Activated T-cell treated with anti-CD3 and anti-CD28 coated beads for 48 hours (primary cell): ENCODE measurements around the gene BICC1.

Experiments
- DNase-seq: peaks from one replicate; pipeline ENCODE4 v3.0.0-alpha.2; 2020; ENCODE audit warnings: low read depth

BICC1 gene

DNA sequence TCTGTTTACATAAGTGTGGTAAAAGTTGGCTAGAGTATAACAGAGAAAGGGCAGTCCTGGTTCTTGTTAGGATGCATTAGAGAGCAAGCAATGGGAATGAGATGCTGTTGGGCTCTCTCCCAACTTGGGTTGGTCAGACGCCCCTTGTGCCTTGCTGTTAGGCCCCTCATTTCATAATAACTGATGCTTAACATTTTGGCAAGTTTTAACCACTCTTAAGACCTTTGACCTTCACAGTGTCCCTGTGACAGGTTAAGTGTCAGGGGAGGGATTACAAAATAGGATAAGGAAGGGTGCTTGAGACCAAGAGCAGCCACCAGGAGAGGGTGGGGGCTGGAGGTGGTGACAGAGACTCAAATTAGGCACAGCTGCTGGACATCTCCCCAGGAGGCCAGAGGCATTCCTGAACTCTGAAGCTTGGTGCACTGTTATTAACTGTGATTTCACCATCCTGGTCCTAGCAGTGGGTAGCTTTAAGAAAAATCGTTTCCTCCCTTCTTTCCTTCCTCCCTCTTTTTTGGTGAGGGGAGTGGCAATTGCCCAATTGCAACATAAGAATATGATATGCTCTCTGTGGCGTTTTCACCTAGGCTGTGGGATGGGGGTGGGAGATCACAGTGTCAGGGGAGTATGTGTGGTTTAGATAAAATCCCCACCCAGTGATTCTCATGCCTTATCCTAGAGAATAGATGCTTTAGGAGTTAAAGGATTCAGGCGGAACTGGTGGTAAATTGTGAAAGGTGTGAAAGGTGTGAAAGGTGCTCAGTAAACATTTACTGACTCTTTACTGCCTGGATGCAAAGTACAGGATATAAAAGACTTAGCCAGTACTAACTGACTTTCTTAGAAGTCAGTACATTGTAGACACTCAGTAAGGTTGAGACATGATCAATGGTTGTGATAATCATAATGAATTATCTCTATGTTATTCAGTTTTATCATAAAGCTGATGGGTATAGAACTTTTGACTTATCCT, 270.5 kb downstream of the BICC1 start:
- no peak for DNase-seq

DNA sequence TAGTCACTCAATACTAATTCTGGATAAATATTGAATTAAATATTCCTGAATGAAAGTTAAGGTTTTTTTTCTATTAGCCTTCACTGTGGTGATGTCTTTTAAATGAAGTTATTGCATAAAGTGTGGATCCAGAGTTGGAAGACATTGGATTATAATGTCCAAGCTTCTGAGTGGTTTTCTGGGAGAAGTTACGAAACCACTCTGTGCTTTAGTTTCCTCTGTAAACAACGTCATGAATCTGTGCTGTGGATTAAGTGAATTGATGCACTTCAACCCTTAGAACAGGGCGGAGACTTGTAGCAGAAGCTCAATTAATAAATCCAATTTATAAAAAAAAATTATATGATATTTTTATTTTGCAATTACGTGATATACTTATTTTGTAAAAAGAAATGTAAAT, 271.7 kb downstream of the BICC1 start:
- no peak for DNase-seq

DNA sequence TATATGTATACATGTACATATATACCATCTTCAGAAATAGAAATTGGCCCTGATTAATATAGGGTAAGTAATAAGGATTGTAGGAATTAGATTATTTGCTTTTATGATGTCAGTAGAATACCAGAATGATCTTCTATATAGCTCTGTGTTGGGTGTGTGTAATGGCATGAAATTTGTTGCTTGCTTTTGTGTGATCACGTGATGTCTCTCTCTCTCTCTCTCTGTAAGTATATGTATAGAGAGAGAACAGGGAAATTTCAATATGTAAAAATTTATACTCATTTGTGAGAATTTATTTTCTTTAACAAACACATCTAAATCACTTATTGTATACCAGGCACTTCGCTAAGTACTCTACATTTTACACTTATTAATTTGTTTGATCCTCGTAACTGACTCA, 272.7 kb downstream of the BICC1 start:
- no peak for DNase-seq

DNA sequence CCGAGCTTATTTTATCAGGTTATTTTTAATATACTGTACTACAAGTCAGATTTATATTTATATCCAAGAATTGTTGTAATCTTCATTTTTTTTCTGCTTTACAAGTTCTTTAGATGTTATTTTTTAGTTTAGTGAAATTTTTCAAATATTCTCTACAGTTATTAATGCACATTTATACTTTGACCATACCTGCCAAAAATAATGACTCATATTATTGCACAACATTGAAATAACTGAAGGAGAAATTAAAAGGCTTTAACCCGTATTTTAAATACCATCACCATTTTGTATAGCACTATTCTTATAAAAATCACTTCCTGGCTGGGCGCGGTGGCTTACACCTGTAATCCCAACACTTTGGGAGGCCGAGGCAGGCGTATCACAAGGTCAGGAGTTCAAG, 278.5 kb downstream of the BICC1 start:
- DNase-seq: no peak

DNA sequence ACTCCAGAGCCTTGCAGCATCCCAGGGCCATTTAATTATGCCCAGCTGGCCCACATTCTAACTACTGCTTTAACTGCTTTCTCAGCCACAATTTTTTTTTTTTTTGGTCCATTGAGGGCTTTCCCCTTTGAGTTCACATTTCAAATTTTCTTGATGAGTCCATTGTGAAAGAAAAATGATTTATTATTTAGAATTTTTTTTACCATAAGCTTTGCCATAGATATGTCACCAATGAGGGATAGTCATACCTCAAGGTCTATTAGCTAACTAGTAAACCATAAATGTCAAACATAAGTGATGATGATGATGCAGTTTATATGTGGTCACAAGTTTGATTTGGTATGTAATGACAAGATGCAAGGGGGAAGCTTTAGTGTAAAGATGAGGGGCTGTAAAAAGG, 282.9 kb downstream of the BICC1 start:
- DNase-seq: no peak

DNA sequence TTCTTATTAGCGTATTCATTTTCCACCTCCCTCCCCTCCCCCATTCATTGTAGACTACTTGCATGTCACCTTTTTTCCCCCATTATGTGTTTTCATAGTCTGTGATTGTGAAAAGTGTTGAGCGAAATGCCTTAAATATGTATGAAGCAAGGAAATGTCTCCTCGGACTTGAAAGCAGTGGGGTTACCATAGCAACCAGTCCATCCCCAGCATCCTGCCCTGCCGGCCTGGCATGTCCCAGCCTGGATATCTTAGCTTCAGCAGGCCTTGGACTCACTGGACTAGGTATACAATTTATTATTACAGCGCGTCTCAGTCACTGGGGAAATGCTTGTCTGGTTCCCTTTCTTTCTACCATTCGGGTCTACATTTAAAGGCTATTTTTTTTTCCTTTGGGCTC, 283.6 kb downstream of the BICC1 start:
- DNase-seq: no peak

DNA sequence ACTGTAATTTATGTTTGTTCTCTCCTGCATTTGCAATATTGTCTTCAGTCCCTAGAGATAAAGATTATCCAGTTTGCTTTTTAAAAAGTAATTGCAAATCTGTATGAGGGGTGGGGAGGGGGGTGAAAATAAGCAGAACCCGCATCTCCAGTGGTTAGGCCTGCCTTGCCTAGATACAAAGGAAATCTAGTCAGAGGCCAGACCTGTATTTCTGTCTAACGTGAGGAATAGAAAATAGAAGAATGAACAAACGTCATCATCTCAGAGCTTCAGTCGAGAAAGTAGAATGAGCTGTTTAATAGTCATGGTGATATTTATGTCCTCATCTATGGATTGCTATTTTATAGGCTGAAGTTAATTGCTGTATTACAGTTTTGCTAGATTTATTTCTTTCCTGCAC, 284.2 kb downstream of the BICC1 start:
- no peak for DNase-seq

DNA sequence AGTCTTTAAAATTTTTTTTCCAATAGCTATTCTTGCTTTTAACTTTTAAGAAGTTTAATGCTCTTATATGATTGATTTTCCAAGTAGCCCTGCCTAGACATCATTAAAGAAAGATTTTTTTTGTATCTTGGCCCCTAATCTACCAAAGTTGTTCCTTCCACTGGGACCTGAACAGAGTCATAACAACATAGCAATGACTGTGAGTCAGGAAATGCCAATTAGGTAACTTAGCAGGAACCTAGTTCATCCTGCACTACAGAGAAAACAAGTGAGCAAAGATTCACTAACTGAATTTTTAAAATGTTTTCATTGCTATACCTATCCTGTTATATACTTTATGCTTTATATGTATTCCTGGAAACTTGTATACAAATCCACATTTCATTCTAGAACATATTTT, 284.7 kb downstream of the BICC1 start:
- DNase-seq: no peak

DNA sequence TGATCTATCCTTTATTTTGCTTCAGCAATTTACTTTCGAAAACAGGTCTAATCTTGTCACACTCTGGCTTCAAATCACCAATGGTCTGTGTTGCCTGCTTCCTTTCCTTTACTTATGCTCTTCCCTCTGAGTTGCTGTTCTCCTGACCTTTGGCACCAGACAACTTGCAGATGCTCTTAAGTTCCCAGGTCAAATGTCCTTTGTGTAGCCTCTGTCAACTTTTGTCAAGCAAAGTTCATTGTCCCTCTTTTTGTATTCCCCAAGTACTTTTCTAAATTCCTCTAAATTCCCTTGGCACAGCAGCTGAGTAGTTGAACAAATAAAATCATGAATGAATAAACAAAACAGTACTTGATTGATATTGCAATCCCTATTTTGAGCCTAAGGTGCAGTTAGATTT, 289.4 kb downstream of the BICC1 start:
- DNase-seq: no peak

DNA sequence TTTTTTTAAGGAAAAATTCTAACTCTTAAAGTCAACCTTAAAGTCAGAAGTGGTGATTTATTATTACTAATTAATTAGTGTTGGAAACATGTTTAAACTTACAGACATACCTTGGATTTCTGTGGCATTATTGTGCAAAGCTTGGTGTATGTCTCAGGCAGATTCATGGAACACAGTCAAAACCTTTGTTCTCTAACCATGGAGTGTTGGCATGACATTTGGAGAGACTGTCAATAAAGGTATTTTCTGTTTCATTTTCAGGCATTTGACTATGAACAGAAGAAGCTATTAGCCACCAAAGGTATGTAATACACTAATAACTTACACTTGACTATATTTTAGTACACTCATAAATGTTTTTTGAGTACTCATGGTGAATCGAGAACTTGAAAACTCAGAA, 293.7 kb downstream of the BICC1 start:
- no peak for DNase-seq

DNA sequence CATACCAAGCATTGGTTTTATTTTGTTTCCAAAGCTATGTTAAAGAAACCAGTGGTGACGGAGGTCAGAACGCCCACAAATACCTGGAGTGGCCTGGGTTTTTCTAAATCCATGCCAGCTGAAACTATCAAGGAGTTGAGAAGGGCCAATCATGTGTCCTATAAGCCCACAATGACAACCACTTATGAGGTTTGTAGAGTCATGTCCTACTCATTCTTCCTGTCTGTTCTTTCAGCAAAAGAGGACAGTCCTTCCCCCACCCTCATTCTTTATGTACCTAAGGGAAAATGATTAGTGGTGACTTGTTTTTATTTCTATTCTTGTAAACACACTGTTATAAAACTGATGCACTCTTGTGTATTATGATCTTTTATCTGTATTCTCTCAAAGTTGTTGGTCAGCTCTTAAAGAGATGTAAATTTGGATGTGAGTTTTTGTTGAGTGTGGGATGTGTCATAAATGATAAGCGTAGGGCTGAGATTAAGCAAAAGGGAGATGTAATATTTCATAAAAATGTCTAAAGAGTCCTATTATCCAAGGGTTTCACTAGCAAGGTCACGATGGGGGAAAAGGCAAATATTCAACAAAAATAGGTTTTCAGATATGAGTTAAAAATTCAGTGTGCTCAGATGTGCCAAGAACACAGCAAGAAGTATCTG, 294.4 kb downstream of the BICC1 start:
- DNase-seq: no peak

DNA sequence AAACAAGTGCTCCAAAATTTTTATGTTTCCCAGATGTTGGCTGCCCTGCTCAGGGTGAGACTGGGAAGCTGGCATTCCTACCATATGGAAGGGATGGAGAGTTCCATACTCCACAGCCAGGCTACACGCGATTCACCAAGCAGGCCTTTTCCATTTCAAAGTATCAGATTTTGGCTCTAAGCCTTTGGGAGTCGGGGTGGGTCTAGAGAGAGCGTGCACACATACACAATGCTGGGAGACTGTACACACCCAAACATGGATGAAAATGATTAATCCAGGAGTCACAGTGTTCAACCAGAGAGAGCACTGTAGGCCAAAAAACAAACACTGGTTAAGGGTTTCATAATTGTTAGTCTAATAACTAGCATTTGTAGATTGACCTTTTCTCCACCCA, 295.0 kb downstream of the BICC1 start:
- no peak for DNase-seq

DNA sequence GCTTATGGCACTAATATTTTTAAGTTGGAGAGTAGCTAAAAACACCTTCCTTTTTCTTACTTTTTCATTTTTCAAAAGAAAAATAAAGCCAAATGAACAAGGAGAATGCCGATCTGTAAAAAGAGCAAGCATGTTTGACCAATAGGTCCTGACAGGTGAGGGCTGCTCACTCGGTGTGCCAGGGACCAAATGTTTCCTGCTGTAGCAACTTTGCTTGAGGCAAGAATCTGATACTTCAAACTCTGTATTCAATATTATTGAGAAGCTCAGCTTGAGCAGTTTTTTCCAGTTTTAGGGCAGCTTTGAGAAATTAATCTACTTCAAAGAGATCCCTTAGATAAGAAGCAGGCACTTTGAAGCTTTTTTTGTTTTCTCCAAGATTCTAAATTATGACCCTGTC, 298.1 kb downstream of the BICC1 start:
- no peak for DNase-seq

DNA sequence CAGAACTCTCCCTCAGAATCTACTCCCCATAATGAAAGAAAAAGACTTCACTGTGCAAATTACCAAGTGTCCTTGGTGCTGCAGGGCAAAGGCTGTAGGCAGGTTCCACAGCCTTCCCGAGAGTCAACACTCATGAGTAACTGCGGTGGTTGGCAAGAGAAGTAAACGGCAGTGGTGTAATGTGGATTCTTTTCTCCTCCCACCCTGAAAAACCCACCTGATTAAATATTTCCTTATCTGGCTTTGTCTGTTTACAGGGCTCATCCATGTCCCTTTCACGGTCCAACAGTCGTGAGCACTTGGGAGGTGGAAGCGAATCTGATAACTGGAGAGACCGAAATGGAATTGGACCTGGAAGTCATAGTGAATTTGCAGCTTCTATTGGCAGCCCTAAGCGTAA, 300.9 kb downstream of the BICC1 start:
- no peak for DNase-seq

DNA sequence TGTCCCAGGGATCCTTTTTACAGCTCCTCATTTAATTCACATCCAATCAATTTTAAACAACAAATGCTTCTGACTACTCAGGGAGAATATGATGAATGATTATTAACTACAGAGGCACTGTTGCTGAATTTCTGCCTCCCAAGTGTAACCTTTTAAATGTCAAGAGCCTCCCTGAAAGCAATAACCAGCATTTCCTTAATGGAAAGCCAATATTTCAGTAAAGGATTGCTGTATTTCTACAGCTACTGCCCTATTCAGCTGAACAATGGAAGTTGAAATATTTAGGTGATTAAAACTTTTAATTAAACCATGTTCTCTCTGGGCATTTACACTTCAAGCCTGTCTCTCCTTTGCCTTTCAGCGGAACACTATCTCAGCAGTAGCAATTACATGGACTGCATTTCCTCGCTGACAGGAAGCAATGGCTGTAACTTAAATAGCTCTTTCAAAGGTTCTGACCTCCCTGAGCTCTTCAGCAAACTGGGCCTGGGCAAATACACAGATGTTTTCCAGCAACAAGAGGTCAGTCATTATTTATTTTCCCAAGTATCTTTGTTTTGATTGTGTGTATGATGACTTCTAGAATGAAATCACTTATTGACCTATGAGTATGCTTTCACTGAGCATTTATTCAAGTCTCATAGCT, 304.7 kb downstream of the BICC1 start:
- DNase-seq: no peak

DNA sequence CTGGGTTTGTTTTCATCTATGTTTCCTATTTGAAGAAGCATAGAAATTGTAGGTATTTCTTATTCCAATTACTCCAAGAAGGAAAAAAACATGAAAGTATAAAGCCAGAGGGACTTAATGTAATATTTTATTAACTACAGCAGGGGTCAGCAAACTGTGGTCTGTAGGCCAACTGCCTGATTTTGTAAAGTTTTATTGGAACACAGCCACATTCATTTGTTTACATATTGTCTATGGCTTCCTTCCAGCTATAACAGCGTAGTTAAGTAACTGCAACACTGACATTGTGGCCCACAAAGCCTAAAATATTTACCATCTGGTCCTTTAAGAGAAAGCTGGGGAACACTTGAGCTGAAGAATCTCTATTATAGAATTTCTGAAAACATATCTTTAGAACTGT, 306.2 kb downstream of the BICC1 start:
- no peak for DNase-seq

DNA sequence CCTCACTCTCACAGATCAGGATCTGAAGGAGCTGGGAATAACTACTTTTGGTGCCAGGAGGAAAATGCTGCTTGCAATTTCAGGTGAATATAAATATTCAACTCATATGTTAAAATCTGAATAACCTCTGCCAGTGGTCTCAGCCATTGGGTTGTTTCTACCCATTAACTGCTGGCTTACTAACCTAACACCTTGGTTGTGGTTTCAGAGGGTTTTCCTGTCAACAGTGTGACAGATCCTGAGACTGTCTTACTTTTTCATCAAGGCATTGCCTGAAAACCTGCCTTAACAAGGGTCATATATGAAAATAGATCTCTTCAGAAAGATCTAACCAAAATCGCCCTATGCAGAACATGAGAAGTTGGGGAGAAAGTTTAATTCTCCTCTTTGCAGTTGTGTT, 307.7 kb downstream of the BICC1 start:
- DNase-seq: no peak

DNA sequence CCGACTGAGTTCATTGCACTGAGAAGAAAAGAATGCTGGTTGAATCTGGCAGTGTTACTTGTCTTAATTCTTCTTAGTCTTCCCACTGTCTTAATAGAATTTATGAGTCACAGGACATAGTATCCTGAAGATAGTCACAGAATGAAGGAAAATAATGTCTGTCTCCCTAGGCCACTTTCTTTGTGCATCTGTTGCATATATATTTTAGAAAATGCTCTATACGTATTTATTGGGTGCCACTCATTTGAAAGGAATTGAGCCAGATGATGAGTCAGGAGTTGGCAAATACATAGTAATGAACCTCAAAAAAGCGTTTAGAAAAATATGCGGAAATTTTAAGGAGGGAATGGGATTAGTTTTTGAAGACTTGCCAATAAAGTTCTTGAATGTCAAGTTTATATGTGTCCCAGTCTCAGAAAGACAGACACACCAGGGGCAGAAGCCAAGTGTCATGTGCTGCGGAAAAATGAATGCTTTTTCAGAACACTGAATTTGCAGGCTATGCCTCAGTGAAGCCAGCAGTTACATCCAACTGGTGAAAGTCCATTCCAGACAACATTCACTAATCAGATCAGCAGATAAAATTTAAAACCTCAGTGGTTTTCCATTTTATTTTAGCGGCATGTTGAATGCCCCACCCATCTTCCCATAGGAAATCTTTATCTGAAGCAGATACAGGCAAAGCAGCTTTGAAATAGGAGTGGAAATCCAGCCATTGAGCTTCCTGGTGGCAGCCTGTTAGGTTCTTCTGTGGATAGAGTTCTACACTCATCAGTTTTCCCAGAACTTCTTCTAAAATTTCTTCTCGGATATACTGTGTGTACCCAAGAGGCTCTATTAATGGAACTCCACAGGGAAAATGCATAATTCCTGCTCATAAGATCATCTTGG, 308.4 kb downstream of the BICC1 start:
- no peak for DNase-seq

DNA sequence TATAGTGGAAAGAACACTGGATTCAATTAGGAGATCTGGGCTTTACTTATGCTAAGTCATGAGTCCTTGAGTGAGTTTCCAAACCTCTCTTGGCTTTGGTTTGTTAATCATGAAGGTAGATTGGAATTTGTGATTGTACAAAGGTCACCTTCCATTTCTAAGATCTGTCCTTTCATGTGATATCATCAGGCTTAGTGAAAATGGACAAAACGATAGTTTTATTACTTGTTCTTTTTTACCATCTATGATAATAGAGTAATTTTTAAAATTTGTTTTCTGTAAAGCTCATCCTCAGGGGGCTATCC, 309.0 kb downstream of the BICC1 start:
- no peak for DNase-seq

DNA sequence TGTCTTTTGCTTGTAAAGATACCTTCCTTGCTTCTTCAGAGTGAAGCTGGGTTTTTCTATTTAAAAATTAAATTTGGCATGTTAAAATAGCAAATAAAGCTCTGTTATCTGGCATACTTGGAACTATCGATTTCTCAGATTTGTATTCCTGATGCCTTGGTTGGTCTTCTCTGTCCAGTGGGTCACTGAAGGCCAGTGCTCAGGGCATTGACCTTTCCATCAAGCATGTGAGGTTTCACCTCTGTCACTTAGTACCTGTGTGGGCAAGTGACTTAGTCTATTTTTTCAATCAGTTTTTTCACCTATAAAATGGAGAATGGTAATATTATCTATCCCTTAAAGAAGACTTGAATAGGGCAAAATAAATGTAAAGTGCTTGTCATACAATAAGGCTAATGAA, 311.3 kb downstream of the BICC1 start:
- no peak for DNase-seq

DNA sequence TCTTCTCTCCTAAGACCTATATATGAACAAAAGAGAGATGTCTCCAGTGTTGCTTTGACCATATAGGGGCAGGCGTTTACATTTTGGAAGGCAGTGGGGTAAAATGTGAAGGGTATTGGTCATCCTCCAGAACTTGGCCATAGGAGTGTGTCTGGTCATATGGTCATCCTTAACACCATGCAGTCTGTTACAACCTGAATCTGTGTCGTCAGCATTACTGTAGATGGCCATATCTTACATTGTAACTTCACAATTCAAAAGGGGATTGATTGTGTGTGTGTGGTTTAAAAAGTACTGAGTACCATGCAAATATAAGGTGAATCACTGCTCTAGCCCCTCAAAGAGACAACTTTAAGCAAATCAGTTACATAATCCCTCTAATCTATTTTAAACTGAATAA, 311.7 kb downstream of the BICC1 start:
- no peak for DNase-seq

DNA sequence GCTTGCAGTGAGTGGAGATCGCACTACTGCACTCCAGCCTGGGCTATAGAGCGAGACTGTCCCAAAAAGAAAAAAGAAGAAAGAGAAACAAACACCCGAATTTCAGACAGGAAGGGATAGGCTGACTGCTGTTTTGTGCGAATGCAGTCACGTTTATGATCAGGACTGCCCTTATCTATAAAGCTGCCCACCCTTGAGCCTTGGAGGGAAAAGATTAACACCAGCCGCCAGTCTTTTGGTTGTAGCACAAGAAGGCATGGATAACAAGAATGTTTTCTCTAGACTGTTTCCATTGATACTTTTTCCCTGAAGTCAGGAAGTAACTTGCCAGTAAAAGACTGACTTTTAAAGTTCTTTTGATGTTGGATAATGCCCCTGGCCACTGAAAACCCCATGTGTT, 314.0 kb downstream of the BICC1 start:
- no peak for DNase-seq
